HepG2 (cell line): ENCODE data around the gene NAV2. TPM values are rescaled to one million over a fixed set of nuclear protein-coding genes. Genes with fewer than 3 reads are reported as not detected.

ENCODE experiments used
- ATAC-seq: fragments of 200-7000 bp; cut with Tn5 transposase; 3 replicates; pipeline ENCODE4 v1.9.1; 2020; ENCODE audit warnings: mild to moderate bottlenecking, moderate library complexity
- BruUV-seq: library from RNA; stranded (reverse); fragments of 400-500 nt; replicated peaks from 2 replicates; lab custom pipeline; 2021; lab: Mats Ljungman, UMichigan
- CTCF ChIA-PET: fragments of 300-600 bp; formaldehyde crosslinking; extraction: SDS; loops from one replicate; lab custom pipeline; 2021; ENCODE audit warnings: low total read pairs, inconsistent platforms, low intra/inter-chr PET ratio; lab: Yijun Ruan, JAX
- POLR2A ChIA-PET: fragments of 350-600 bp; sonication (Branson Sonifier 250); formaldehyde crosslinking; loops from one replicate; lab custom pipeline; 2020; ENCODE audit warnings: antibody characterized with exemption, inconsistent platforms; lab: Yijun Ruan, JAX
- DNase-seq: peaks from one replicate; pipeline ENCODE4 v3.0.0-alpha.2; 2015; ENCODE audit warnings: low spot score
- FAIRE-seq: peaks from 3 replicates; lab custom pipeline; 2011; peaks lifted over from hg19 to GRCh38; lab: Jason Lieb, UNC
- H2AFZ ChIP-seq: one replicate; pipeline ENCODE4 v1.6.1; 2011; ENCODE audit warnings: low read length, inconsistent platforms
- H3K27ac ChIP-seq: fragments of 300-600 bp; 3 replicates; pipeline ENCODE4 v1.8.0; 2011; ENCODE audit warnings: mixed run types, mild to moderate bottlenecking, mixed read lengths, low read length, inconsistent platforms; ENCODE audit not compliant: insufficient read depth; ENCODE audit errors: extremely low read length
- H3K27me3 ChIP-seq, 2 experiments: fragments of 200-600 bp in 1 of 2; 2 replicates in 1 of 2; 3 replicates in 1 of 2; pipeline versions ENCODE4 v1.6.0 to v1.8.0; 2011; ENCODE audit warnings: low read length in 2 of 2, mild to moderate bottlenecking in 2 of 2, moderate library complexity in 2 of 2, inconsistent platforms in 1 of 2; ENCODE audit not compliant: insufficient read depth in 2 of 2, control insufficient read depth in 1 of 2
- H3K36me3 ChIP-seq, 2 experiments: fragments of 200-600 bp in 1 of 2; replicated peaks in 1 of 2; 2 replicates in 1 of 2; 3 replicates in 1 of 2; pipeline versions ENCODE4 v1.5.1 to v1.8.0; 2011; ENCODE audit warnings: low read length in 2 of 2, inconsistent platforms in 1 of 2; ENCODE audit not compliant: insufficient read depth in 2 of 2, control insufficient read depth in 1 of 2
- H3K4me1 ChIP-seq: 2 replicates; pipeline ENCODE4 v1.5.1; 2012; ENCODE audit warnings: low read length, inconsistent platforms; ENCODE audit not compliant: insufficient read depth
- H3K4me2 ChIP-seq: 2 replicates; pipeline ENCODE4 v1.6.0; 2011; ENCODE audit warnings: low read depth, low read length, inconsistent platforms
- H3K4me3 ChIP-seq, 3 experiments: fragments of 200-600 bp in 1 of 3; sonication (generic), shearing (Covaris generic) in 1 of 3; replicated peaks in 1 of 3; 2 replicates each; pipeline ENCODE4 v1.5.1; 2011 to 2016; ENCODE audit warnings: low read length in 3 of 3, inconsistent platforms in 2 of 3, low read depth in 2 of 3, mild to moderate bottlenecking in 2 of 3, control low read depth in 1 of 3, mixed read lengths in 1 of 3; ENCODE audit not compliant: insufficient read depth in 1 of 3
- H3K79me2 ChIP-seq: one replicate; pipeline ENCODE4 v1.6.1; 2011; ENCODE audit warnings: low read length, inconsistent platforms; ENCODE audit not compliant: insufficient read depth
- H3K9ac ChIP-seq: 2 replicates; pipeline ENCODE4 v1.6.0; 2011; ENCODE audit warnings: mild to moderate bottlenecking, low read depth, low read length, inconsistent platforms; ENCODE audit not compliant: insufficient read depth
- H3K9me3 ChIP-seq: 2 replicates; pipeline ENCODE4 v1.5.1; 2012; ENCODE audit warnings: mild to moderate bottlenecking, low read length
- H4K20me1 ChIP-seq: 2 replicates; pipeline ENCODE4 v1.6.0; 2011; ENCODE audit warnings: inconsistent platforms, mild to moderate bottlenecking, low read length, moderate library complexity; ENCODE audit not compliant: insufficient read depth
- ETV6 ChIP-seq: sonication (generic); formaldehyde crosslinking; conservative IDR thresholded peaks from 2 replicates; pipeline ENCODE4 v1.4.0; 2020; ENCODE audit warnings: missing genetic modification reagents
- KLF6 ChIP-seq: IDR thresholded peaks from 2 replicates; pipeline ENCODE4 v1.8.0; 2016; ENCODE audit warnings: missing biosample characterization, missing genetic modification reagents
- TCF7L2 ChIP-seq: IDR thresholded peaks from 2 replicates; pipeline ENCODE4 v1.6.1; 2011; ENCODE audit warnings: mild to moderate bottlenecking, low read depth, low read length, moderate library complexity
- ZNF160 ChIP-seq: sonication (generic); formaldehyde crosslinking; IDR thresholded peaks from 2 replicates; pipeline ENCODE4 v1.8.0; 2022; ENCODE audit warnings: mild to moderate bottlenecking, inconsistent platforms, missing genetic modification reagents
- ZNF33A ChIP-seq: sonication (generic); formaldehyde crosslinking; IDR thresholded peaks from 2 replicates; pipeline ENCODE4 v1.5.1; 2020; ENCODE audit warnings: missing genetic modification reagents, mild to moderate bottlenecking, moderate library complexity, borderline replicate concordance
- ZNF350 ChIP-seq: sonication (generic); formaldehyde crosslinking; IDR thresholded peaks from 2 replicates; pipeline ENCODE4 v1.4.0; 2020; ENCODE audit warnings: mild to moderate bottlenecking, low read depth, missing genetic modification reagents, borderline replicate concordance
- ZNF557 ChIP-seq: sonication (generic); formaldehyde crosslinking; IDR thresholded peaks from 2 replicates; pipeline ENCODE4 v1.4.0; 2020; ENCODE audit warnings: missing genetic modification reagents
- ZNF614 ChIP-seq: IDR thresholded peaks from 2 replicates; pipeline ENCODE4 v1.6.1; 2018; ENCODE audit warnings: missing biosample characterization, missing genetic modification reagents, inconsistent platforms, borderline replicate concordance
- ZNF724P ChIP-seq: sonication (generic); formaldehyde crosslinking; IDR thresholded peaks from 2 replicates; pipeline ENCODE4 v1.8.0; 2022; ENCODE audit warnings: missing genetic modification reagents, borderline replicate concordance
- ZSCAN12 ChIP-seq: sonication (generic); formaldehyde crosslinking; IDR thresholded peaks from 2 replicates; pipeline ENCODE4 v1.9.0; 2021; ENCODE audit warnings: mild to moderate bottlenecking, missing genetic modification reagents
- WGBS: methylation state at CpG from one replicate; pipeline ENCODE4 v1.1.6; 2017; ENCODE audit warnings: low lambda C conversion rate; 5-methylcytosine and 5-hydroxymethylcytosine counted together
- in situ Hi-C: cut with HindIII; loops from 2 replicates; pipeline ENCODE4 v1.10.0; 2017; ENCODE audit warnings: low pct_unique_long_range_greater_than_20kb; ENCODE audit not compliant: extremely low pct_ligation_motif_present
- intact Hi-C: fragments of 100-400 bp; cut with micrococcal nuclease; formaldehyde crosslinking; loops from one replicate; pipeline ENCODE4 v1.10.0; 2022; ENCODE audit not compliant: unreplicated experiment
- polyA plus RNA-seq, 8 experiments: library from polyadenylated mRNA; depleted of rRNA in 3 of 8; stranded (reverse) in 7 of 8; unstranded in 1 of 8; fragments of >200 nt; fragmentation: Illumina TruSeq in 4 of 8; extraction: Trizol in 4 of 8; gene quantifications; 2 replicates each; pipeline versions ENCODE4 v1.2.1 to v1.2.3, GENCODE V29; 2011 to 2016; ENCODE audit warnings: low read depth in 4 of 8, missing spikeins in 1 of 8, mixed read lengths in 1 of 8; ENCODE audit not compliant: insufficient read depth in 1 of 8
- total RNA-seq, 5 experiments: library from RNA; depleted of rRNA; stranded (reverse); fragments of >200 nt; fragmentation: Illumina TruSeq; extraction: Trizol; gene quantifications; 2 replicates each; pipeline ENCODE4 v1.2.3, GENCODE V29; 2016; ENCODE audit warnings: low read depth in 1 of 5
- TF ChIP-seq, protein P1 (sequence below): sonication (generic); formaldehyde crosslinking; IDR thresholded peaks from 2 replicates; pipeline ENCODE4 v1.8.1; 2023; ENCODE audit warnings: mild to moderate bottlenecking, missing genetic modification reagents
- TF ChIP-seq, protein P2 (sequence below): sonication (generic); formaldehyde crosslinking; IDR thresholded peaks from 2 replicates; pipeline ENCODE4 v1.4.0; 2020; ENCODE audit warnings: missing genetic modification reagents, borderline replicate concordance

Gene NAV2
- total and polyA plus RNA-seq, 2 of the 13 experiments (the other 11 are each of a cell fraction or from before 2014, with no cell fraction given) = 9.3 to 34.6 TPM

GRCh38 chr11:19779740-19780139 lies 67.1 kb downstream of the NAV2 start:
- no peak for DNase-seq
- CTCF ChIA-PET = no interaction called here
- BruUV-seq = no TSS peak

More at GRCh38 chr11:19779740-19780139, 67.1 kb downstream of the NAV2 start:
- Histone ChIP-seq H3K27ac (no peak overlapping the region), H3K9ac (no peak overlapping the region), H3K79me2 (no peaks in the 10 kb centered on the region), H2AFZ (no peak overlapping the region), H3K4me3 (no peak overlapping the region), H3K27me3 (peaks cover 3 to 42% of the 10 kb centered on the region in 2 experiments; a peak in 4 of 5 replicates), H3K4me2 (no peak overlapping the region), H3K4me1 (no peaks in the 10 kb centered on the region), H3K36me3 (no peaks in the 10 kb centered on the region), H4K20me1 (no peaks in the 10 kb centered on the region), H3K9me3 (no peaks in the 10 kb centered on the region)
- WGBS = 0% methylated on average over 2 of the region's 2 CpGs
- ATAC-seq (no peak), FAIRE-seq (no peak)
- in situ Hi-C loops (no loop called here), intact Hi-C loops (no loop called here)
- POLR2A ChIA-PET = no interaction called here
- TF ChIP-seq ZNF160 (CRISPR knock-in tag) (no peak), ZNF33A (CRISPR knock-in tag) (no peak), ZNF350 (CRISPR knock-in tag) (no peak), ETV6 (CRISPR knock-in tag) (no peak), TCF7L2 (no peak), ZNF724P (CRISPR knock-in tag) (no peak), ZNF557 (CRISPR knock-in tag) (no peak), ZNF614 (CRISPR knock-in tag) (no peak), ZSCAN12 (CRISPR knock-in tag) (no peak), KLF6 (no peak)
- TF ChIP-seq, protein P1, sequence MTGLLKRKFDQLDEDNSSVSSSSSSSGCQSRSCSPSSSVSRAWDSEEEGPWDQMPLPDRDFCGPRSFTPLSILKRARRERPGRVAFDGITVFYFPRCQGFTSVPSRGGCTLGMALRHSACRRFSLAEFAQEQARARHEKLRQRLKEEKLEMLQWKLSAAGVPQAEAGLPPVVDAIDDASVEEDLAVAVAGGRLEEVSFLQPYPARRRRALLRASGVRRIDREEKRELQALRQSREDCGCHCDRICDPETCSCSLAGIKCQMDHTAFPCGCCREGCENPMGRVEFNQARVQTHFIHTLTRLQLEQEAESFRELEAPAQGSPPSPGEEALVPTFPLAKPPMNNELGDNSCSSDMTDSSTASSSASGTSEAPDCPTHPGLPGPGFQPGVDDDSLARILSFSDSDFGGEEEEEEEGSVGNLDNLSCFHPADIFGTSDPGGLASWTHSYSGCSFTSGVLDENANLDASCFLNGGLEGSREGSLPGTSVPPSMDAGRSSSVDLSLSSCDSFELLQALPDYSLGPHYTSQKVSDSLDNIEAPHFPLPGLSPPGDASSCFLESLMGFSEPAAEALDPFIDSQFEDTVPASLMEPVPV (CRISPR knock-in tag) = no peak
- TF ChIP-seq, protein P2, sequence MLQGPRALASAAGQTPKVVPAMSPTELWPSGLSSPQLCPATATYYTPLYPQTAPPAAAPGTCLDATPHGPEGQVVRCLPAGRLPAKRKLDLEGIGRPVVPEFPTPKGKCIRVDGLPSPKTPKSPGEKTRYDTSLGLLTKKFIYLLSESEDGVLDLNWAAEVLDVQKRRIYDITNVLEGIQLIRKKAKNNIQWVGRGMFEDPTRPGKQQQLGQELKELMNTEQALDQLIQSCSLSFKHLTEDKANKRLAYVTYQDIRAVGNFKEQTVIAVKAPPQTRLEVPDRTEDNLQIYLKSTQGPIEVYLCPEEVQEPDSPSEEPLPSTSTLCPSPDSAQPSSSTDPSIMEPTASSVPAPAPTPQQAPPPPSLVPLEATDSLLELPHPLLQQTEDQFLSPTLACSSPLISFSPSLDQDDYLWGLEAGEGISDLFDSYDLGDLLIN = no peak
